Measurements from ENCODE around the gene C16orf95.

GRCh38 chr16:87348616-87349157 is 31.5 kb upstream of the C16orf95 start:
- TF ChIP-seq CTCF (IDR thresholded peaks at IDR 0.05) = no peak
- no peak for TF ChIP-seq REST (IDR thresholded peaks at IDR 0.05; ENCODE audit: insufficient read depth in 1 of 2, low read depth in 2 of 2, low read length in 1 of 2)
- no peak for TF ChIP-seq POLR2AphosphoS5 (IDR thresholded peaks at IDR 0.05; ENCODE audit: low read depth, low read length)
- no peak for TF ChIP-seq SIN3A (IDR thresholded peaks at IDR 0.05; ENCODE audit: borderline replicate concordance, insufficient read depth, low read depth, low read length)
